HepG2 (cell line): Measurements from ENCODE around the gene MRPL48.

Experiments
- CREB1 ChIP-seq, 2 experiments: fragments of 450-650 bp in 1 of 2; IDR thresholded peaks; 2 replicates each; pipeline ENCODE4 v1.6.1; 2016 to 2017; ENCODE audit warnings: control low read depth in 1 of 2, mild to moderate bottlenecking in 1 of 2, missing compliant biosample characterization in 1 of 2, missing genetic modification characterization in 1 of 2
- CTCF ChIP-seq: sonication (generic); formaldehyde crosslinking; IDR thresholded peaks from 2 replicates; pipeline ENCODE4 v1.5.0; 2020; ENCODE audit warnings: mild to moderate bottlenecking, missing genetic modification reagents, moderate library complexity
- E2F1 ChIP-seq: sonication (generic); formaldehyde crosslinking; IDR thresholded peaks from 2 replicates; pipeline ENCODE4 v1.5.0; 2020; ENCODE audit warnings: missing genetic modification reagents
- EP300 ChIP-seq, 3 experiments: sonication (generic) in 1 of 3; formaldehyde crosslinking in 1 of 3; IDR thresholded peaks; 2 replicates each; pipeline versions ENCODE4 v1.5.1 to v1.6.1; 2011 to 2020; ENCODE audit warnings: low read depth in 2 of 3, low read length in 2 of 3, borderline replicate concordance in 1 of 3, improper control_type of control experiment in 1 of 3, mild to moderate bottlenecking in 1 of 3, missing genetic modification reagents in 1 of 3, moderate library complexity in 1 of 3
- NONO ChIP-seq, 2 experiments: fragments of 450-650 bp in 1 of 2; sonication (generic) in 1 of 2; formaldehyde crosslinking in 1 of 2; IDR thresholded peaks in 1 of 2; conservative IDR thresholded peaks in 1 of 2; 2 replicates each; pipeline versions ENCODE4 v1.6.1 to v1.8.0; 2017 to 2022; ENCODE audit warnings: mild to moderate bottlenecking in 1 of 2, missing genetic modification reagents in 1 of 2, moderate library complexity in 1 of 2
- PAXIP1 ChIP-seq: sonication (generic); formaldehyde crosslinking; conservative IDR thresholded peaks from 2 replicates; pipeline ENCODE4 v1.4.0; 2020; ENCODE audit warnings: mild to moderate bottlenecking, missing genetic modification reagents, moderate library complexity
- PCBP1 ChIP-seq: fragments of 200-400 bp; formaldehyde crosslinking; IDR thresholded peaks from 2 replicates; pipeline ENCODE4 v1.6.1; 2017; ENCODE audit warnings: mild to moderate bottlenecking, low read depth, low read length, borderline replicate concordance
- STAG1 ChIP-seq: sonication (generic); formaldehyde crosslinking; IDR thresholded peaks from 2 replicates; pipeline ENCODE4 v1.4.0; 2020; ENCODE audit warnings: missing genetic modification reagents
- ZHX1 ChIP-seq: sonication (generic); formaldehyde crosslinking; IDR thresholded peaks from 2 replicates; pipeline ENCODE4 v1.8.1; 2022; ENCODE audit warnings: low read depth, mild to moderate bottlenecking, missing genetic modification reagents
- ZNF24 ChIP-seq: fragments of 450-650 bp; IDR thresholded peaks from 2 replicates; pipeline ENCODE4 v1.6.1; 2017; ENCODE audit warnings: antibody characterized with exemption, mild to moderate bottlenecking
- ZNF274 ChIP-seq: sonication (generic); formaldehyde crosslinking; IDR thresholded peaks from 2 replicates; pipeline ENCODE4 v1.5.1; 2020; ENCODE audit warnings: mild to moderate bottlenecking, missing genetic modification reagents
- ZNF646 ChIP-seq: sonication (generic); formaldehyde crosslinking; IDR thresholded peaks from 2 replicates; pipeline ENCODE4 v1.9.0; 2021; ENCODE audit warnings: mild to moderate bottlenecking, missing genetic modification reagents

GRCh38 chr11:73752216-73752867 is 35.3 kb upstream of the MRPL48 start:
- TF ChIP-seq ZNF24, result no peak
- TF ChIP-seq EP300 (IDR thresholded peaks at IDR 0.05; ENCODE audit: low read depth in 2 of 2, low read length in 2 of 2), result no peak
- no peak for TF ChIP-seq EP300 (CRISPR knock-in tag; IDR thresholded peaks at IDR 0.05; ENCODE audit: borderline replicate concordance)
- TF ChIP-seq PCBP1, result no peak
- no peak for TF ChIP-seq STAG1
- no peak for TF ChIP-seq PAXIP1 (CRISPR knock-in tag)
- no peak for TF ChIP-seq ZHX1 (CRISPR knock-in tag)
- TF ChIP-seq NONO (IDR thresholded peaks at IDR 0.05), result no peak
- TF ChIP-seq NONO (CRISPR knock-in tag; conservative IDR thresholded peaks at IDR 0.05), result no peak
- TF ChIP-seq ZNF646 (CRISPR knock-in tag), result no peak
- TF ChIP-seq CREB1 (IDR thresholded peaks at IDR 0.05), result no peak
- no peak for TF ChIP-seq CREB1 (CRISPR knock-in tag; IDR thresholded peaks at IDR 0.05)
- TF ChIP-seq CTCF (CRISPR knock-in tag), result no peak
- TF ChIP-seq ZNF274 (CRISPR knock-in tag), result no peak
- no peak for TF ChIP-seq E2F1
